ENCODE data around the gene PYROXD2. TPM values are rescaled to one million over a fixed set of nuclear protein-coding genes. Genes with fewer than 3 reads are reported as not detected.

PYROXD2 gene
- total RNA-seq, 1 experiment from 2014 or later = 4.0 TPM

GRCh38 chr10:98340261-98340939, 74.6 kb downstream of the PYROXD2 start:
- no peak for DNase-seq (ENCODE audit: unreplicated experiment)
- BruUV-seq (replicated peaks) = no TSS peak
- no peak for TF ChIP-seq CTCF (IDR thresholded peaks at IDR 0.05; ENCODE audit: unreplicated experiment)
- intact Hi-C loops (cut with micrococcal nuclease) = no loop called here
- H3K9me3 Mint-ChIP-seq (ENCODE audit: unreplicated experiment) = no peaks in the 10 kb centered on the region
- peaks cover 2% of the 10 kb centered on the region for H3K27me3 Mint-ChIP-seq (ENCODE audit: insufficient read depth, unreplicated experiment)
- H3K4me3 Mint-ChIP-seq (ENCODE audit: unreplicated experiment) = no peak overlapping the region
- H3K36me3 Mint-ChIP-seq (ENCODE audit: insufficient read depth, unreplicated experiment) = no peaks in the 10 kb centered on the region
- POLR2A ChIA-PET = no interaction called here
- H3K4me1 Mint-ChIP-seq (ENCODE audit: insufficient read depth, unreplicated experiment) = no peaks in the 10 kb centered on the region
- no peak overlapping the region for H3K27ac Mint-ChIP-seq (ENCODE audit: low read depth, unreplicated experiment)
- CTCF ChIA-PET = interaction anchor here (0.6 to 1.2 kb wide), 10 partner anchors 10 to 1694 kb away, joined by 3 to 4 read pairs (median 3); no protein-coding TSS in a partner anchor

GRCh38 chr10:98339799-98340198, 75.2 kb downstream of the PYROXD2 start:
- intact Hi-C loops (cut with micrococcal nuclease) = no loop called here
- POLR2A ChIA-PET = no interaction called here
- Mint-ChIP-seq H3K9me3 (ENCODE audit: unreplicated experiment) (no peaks in the 10 kb centered on the region), H3K4me3 (ENCODE audit: unreplicated experiment) (no peak overlapping the region), H3K27me3 (ENCODE audit: insufficient read depth, unreplicated experiment) (peaks cover 8% of the 10 kb centered on the region), H3K27ac (ENCODE audit: low read depth, unreplicated experiment) (no peak overlapping the region), H3K4me1 (ENCODE audit: insufficient read depth, unreplicated experiment) (no peaks in the 10 kb centered on the region), H3K36me3 (ENCODE audit: insufficient read depth, unreplicated experiment) (no peaks in the 10 kb centered on the region)
- BruUV-seq (replicated peaks) = no TSS peak
- TF ChIP-seq CTCF (IDR thresholded peaks at IDR 0.05; ENCODE audit: unreplicated experiment) = no peak
- no peak for DNase-seq (ENCODE audit: unreplicated experiment)
- CTCF ChIA-PET = interaction anchor here (0.6 to 1.1 kb wide), 6 partner anchors 18 to 962 kb away, joined by 3 to 4 read pairs (median 3); no protein-coding TSS in a partner anchor

GRCh38 chr10:98338896-98339295, 76.1 kb downstream of the PYROXD2 start:
- no TSS peak for BruUV-seq (replicated peaks)
- H3K27ac Mint-ChIP-seq (ENCODE audit: low read depth, unreplicated experiment) = no peak overlapping the region
- POLR2A ChIA-PET = no interaction called here
- TF ChIP-seq CTCF (IDR thresholded peaks at IDR 0.05; ENCODE audit: unreplicated experiment) = no peak
- H3K4me3 Mint-ChIP-seq (ENCODE audit: unreplicated experiment) = no peak overlapping the region
- CTCF ChIA-PET = interaction anchor here (0.6 to 1.1 kb wide), 2 partner anchors 21 to 940 kb away, joined by 3 read pairs; no protein-coding TSS in a partner anchor
- peaks cover 11% of the 10 kb centered on the region for H3K27me3 Mint-ChIP-seq (ENCODE audit: insufficient read depth, unreplicated experiment)
- no peak for DNase-seq (ENCODE audit: unreplicated experiment)
- no peaks in the 10 kb centered on the region for H3K36me3 Mint-ChIP-seq (ENCODE audit: insufficient read depth, unreplicated experiment)
- no peaks in the 10 kb centered on the region for H3K9me3 Mint-ChIP-seq (ENCODE audit: unreplicated experiment)
- intact Hi-C loops (cut with micrococcal nuclease) = no loop called here
- no peaks in the 10 kb centered on the region for H3K4me1 Mint-ChIP-seq (ENCODE audit: insufficient read depth, unreplicated experiment)

GRCh38 chr10:98338318-98338717, 76.7 kb downstream of the PYROXD2 start:
- Mint-ChIP-seq H3K4me1 (ENCODE audit: insufficient read depth, unreplicated experiment) (no peaks in the 10 kb centered on the region), H3K9me3 (ENCODE audit: unreplicated experiment) (no peaks in the 10 kb centered on the region), H3K27me3 (ENCODE audit: insufficient read depth, unreplicated experiment) (peaks cover 11% of the 10 kb centered on the region), H3K27ac (ENCODE audit: low read depth, unreplicated experiment) (no peak overlapping the region), H3K36me3 (ENCODE audit: insufficient read depth, unreplicated experiment) (no peaks in the 10 kb centered on the region), H3K4me3 (ENCODE audit: unreplicated experiment) (no peak overlapping the region)
- ChIA-PET POLR2A (no interaction called here), CTCF (interaction anchor here (0.6 to 1.1 kb wide), 4 partner anchors 22 to 941 kb away, joined by 3 to 4 read pairs (median 3); no protein-coding TSS in a partner anchor)
- BruUV-seq (replicated peaks) = no TSS peak
- intact Hi-C loops (cut with micrococcal nuclease) = no loop called here
- no peak for TF ChIP-seq CTCF (IDR thresholded peaks at IDR 0.05; ENCODE audit: unreplicated experiment)
- no peak for DNase-seq (ENCODE audit: unreplicated experiment)

All from MCF 10A (cell line).